Brain microvascular endothelial cell (primary cell): Measurements from ENCODE around the gene ITGAX.
"Not testable (repeated sequence)": the region's sequence is repeated elsewhere in the genome, so short reads cannot be mapped to it uniquely, and the experiment has no call there.

Source experiments
- DNase-seq: peaks from one replicate; pipeline ENCODE4 v3.0.0-alpha.2; 2020
- H3K27ac ChIP-seq: fragments of 250-450 bp; sonication (Bioruptor Pico); 2 replicates; pipeline ENCODE4 v1.5.1; 2020; ENCODE audit warnings: mild to moderate bottlenecking, moderate library complexity
- H3K27me3 ChIP-seq: fragments of 250-450 bp; sonication (Bioruptor Pico); replicated peaks from 2 replicates; pipeline ENCODE4 v1.5.1; 2020; ENCODE audit warnings: mild to moderate bottlenecking
- H3K36me3 ChIP-seq: fragments of 250-450 bp; sonication (Bioruptor Pico); replicated peaks from 2 replicates; pipeline ENCODE4 v1.5.1; 2020; ENCODE audit warnings: mild to moderate bottlenecking
- H3K4me3 ChIP-seq: 2 replicates; pipeline ENCODE4 v1.5.1; 2011; ENCODE audit warnings: low read depth, mild to moderate bottlenecking, control low read depth, low read length, moderate library complexity
- CTCF ChIP-seq: IDR thresholded peaks from 2 replicates; pipeline ENCODE4 v1.5.1; 2011; ENCODE audit warnings: low read depth, mild to moderate bottlenecking, moderate library complexity, low read length, control low read depth, inconsistent platforms; ENCODE audit errors: missing control alignments
- in situ Hi-C: cut with HindIII; loops from 2 replicates; pipeline ENCODE4 v1.10.0; 2017; ENCODE audit warnings: low sequenced_read_pairs, low pct_ligation_motif_present

Gene ITGAX

GRCh38 chr16:31354394-31355291 lies at the start of gene ITGAX:
Gene ITGAX, plus strand, starts transcription at chr16:31355176. Its CDS starts 79 bp downstream, at chr16:31355255.
- Histone ChIP-seq H3K4me3 (no peak within 1 kb of the TSS), H3K27ac (no peak within 1 kb of the TSS)
- DNase-seq = peak; percentile 45

GRCh38 chr16:31305219-31305618 lies 49.8 kb upstream of the ITGAX start:
- DNase-seq = no peak
- Histone ChIP-seq H3K27ac (no peak overlapping the region), H3K27me3 (no peaks in the 10 kb centered on the region), H3K4me3 (no peak overlapping the region), H3K36me3 (no peaks in the 10 kb centered on the region)
- no peak for TF ChIP-seq CTCF
- in situ Hi-C loops = no loop called here

More at GRCh38 chr16:31354394-31355291, at the start of gene ITGAX:
- Histone ChIP-seq H3K36me3 (no peaks in the 10 kb centered on the region), H3K27me3 (no peaks in the 10 kb centered on the region)
- in situ Hi-C loops = no loop called here
- TF ChIP-seq CTCF = no peak

- DNase-seq, H3K27me3 ChIP-seq, H3K27ac ChIP-seq, in situ Hi-C loops, H3K4me3 ChIP-seq, H3K36me3 ChIP-seq: not testable (repeated sequence)
Measured at GRCh38 chr16:31308381-31308780, 46.6 kb upstream of the ITGAX start.

- DNase-seq = no peak
- in situ Hi-C loops = no loop called here
- Histone ChIP-seq H3K4me3 (no peak overlapping the region), H3K27me3 (no peaks in the 10 kb centered on the region), H3K27ac (no peak overlapping the region), H3K36me3 (no peaks in the 10 kb centered on the region)
- TF ChIP-seq CTCF = no peak
Measured at GRCh38 chr16:31322500-31322899, 32.5 kb upstream of the ITGAX start.

GRCh38 chr16:31323959-31324629 lies 30.9 kb upstream of the ITGAX start:
- TF ChIP-seq CTCF = no peak
- Histone ChIP-seq H3K36me3 (no peaks in the 10 kb centered on the region), H3K4me3 (no peak overlapping the region), H3K27ac (no peak overlapping the region), H3K27me3 (no peaks in the 10 kb centered on the region)
- in situ Hi-C loops = no loop called here
- DNase-seq = no peak

GRCh38 chr16:31325171-31325570 lies 29.8 kb upstream of the ITGAX start:
- TF ChIP-seq CTCF = no peak
- no peaks in the 10 kb centered on the region for H3K36me3 ChIP-seq
- no peak overlapping the region for H3K27ac ChIP-seq
- no peak overlapping the region for H3K4me3 ChIP-seq
- in situ Hi-C loops = no loop called here
- DNase-seq = no peak
- peaks cover 4% of the 10 kb centered on the region for H3K27me3 ChIP-seq
